Measurements from ENCODE around the gene PEAK1. TPM values are rescaled to one million over a fixed set of nuclear protein-coding genes. Genes with fewer than 3 reads are reported as not detected.

The PEAK1 gene
- total RNA-seq, 2 experiments from 2014 or later, result 9.2 to 11.0 TPM

GRCh38 chr15:77135181-77135580, 284.7 kb downstream of the PEAK1 start:
- H3K9me3 Mint-ChIP-seq, result peaks cover 7% of the 10 kb centered on the region
- peaks cover 39% of the 10 kb centered on the region for H3K36me3 Mint-ChIP-seq (ENCODE audit: low read depth)
- POLR2A ChIA-PET, result no interaction called here
- DNase-seq (no peak), ATAC-seq (ENCODE audit: poor library complexity) (no peak)
- H3K27ac Mint-ChIP-seq, result no peak overlapping the region
- H3K4me3 ChIP-seq (ENCODE audit: low read length), result no peak overlapping the region
- no peaks in the 10 kb centered on the region for H3K27me3 Mint-ChIP-seq
- H3K27me3 ChIP-seq (ENCODE audit: control insufficient read depth in 1 of 2, insufficient read depth in 2 of 2, low read length in 2 of 2), result no peaks in the 10 kb centered on the region
- no peaks in the 10 kb centered on the region for H3K36me3 ChIP-seq (ENCODE audit: insufficient read depth, low read length)
- H3K27ac ChIP-seq (ENCODE audit: low read depth in 1 of 2, low read length in 2 of 2), result no peak overlapping the region
- CTCF ChIA-PET, result no interaction called here
- no peak overlapping the region for H3K4me3 Mint-ChIP-seq
- no peak for TF ChIP-seq CTCF (IDR thresholded peaks at IDR 0.05)
- H3K4me1 ChIP-seq (ENCODE audit: insufficient read depth, low read length), result no peaks in the 10 kb centered on the region
- intact Hi-C loops (cut with DNase I, micrococcal nuclease), result no loop called here
- no peaks in the 10 kb centered on the region for H3K4me1 Mint-ChIP-seq (ENCODE audit: low read depth)
- peaks cover 2 to 7% of the 10 kb centered on the region in 2 experiments for H3K9me3 ChIP-seq (ENCODE audit: control insufficient read depth in 1 of 2, insufficient read depth in 1 of 2, low read length in 2 of 2)

GRCh38 chr15:77130315-77130930, 289.5 kb downstream of the PEAK1 start:
- no peak overlapping the region for H3K4me3 Mint-ChIP-seq
- ChIA-PET CTCF (no interaction called here), POLR2A (no interaction called here)
- Histone ChIP-seq H3K4me3 (ENCODE audit: low read length) (no peak overlapping the region), H3K36me3 (ENCODE audit: insufficient read depth, low read length) (no peaks in the 10 kb centered on the region), H3K4me1 (ENCODE audit: insufficient read depth, low read length) (no peaks in the 10 kb centered on the region), H3K27me3 (ENCODE audit: control insufficient read depth in 1 of 2, insufficient read depth in 2 of 2, low read length in 2 of 2) (no peaks in the 10 kb centered on the region), H3K9me3 (ENCODE audit: control insufficient read depth in 1 of 2, insufficient read depth in 1 of 2, low read length in 2 of 2) (no peaks in the 10 kb centered on the region), H3K27ac (ENCODE audit: low read depth in 1 of 2, low read length in 2 of 2) (no peak overlapping the region)
- no peak for TF ChIP-seq CTCF (IDR thresholded peaks at IDR 0.05)
- no peaks in the 10 kb centered on the region for H3K27me3 Mint-ChIP-seq
- DNase-seq (no peak), ATAC-seq (ENCODE audit: poor library complexity) (no peak)
- H3K27ac Mint-ChIP-seq, result no peak overlapping the region
- H3K4me1 Mint-ChIP-seq (ENCODE audit: low read depth), result no peaks in the 10 kb centered on the region
- H3K9me3 Mint-ChIP-seq, result no peaks in the 10 kb centered on the region
- peaks cover 16% of the 10 kb centered on the region for H3K36me3 Mint-ChIP-seq (ENCODE audit: low read depth)
- intact Hi-C loops (cut with DNase I, micrococcal nuclease), result no loop called here

GRCh38 chr15:77127626-77128025, 292.3 kb downstream of the PEAK1 start:
- Histone ChIP-seq H3K27me3 (ENCODE audit: control insufficient read depth in 1 of 2, insufficient read depth in 2 of 2, low read length in 2 of 2) (no peaks in the 10 kb centered on the region), H3K36me3 (ENCODE audit: insufficient read depth, low read length) (no peaks in the 10 kb centered on the region), H3K9me3 (ENCODE audit: control insufficient read depth in 1 of 2, insufficient read depth in 1 of 2, low read length in 2 of 2) (no peaks in the 10 kb centered on the region), H3K4me3 (ENCODE audit: low read length) (no peak overlapping the region), H3K27ac (ENCODE audit: low read depth in 1 of 2, low read length in 2 of 2) (no peak overlapping the region), H3K4me1 (ENCODE audit: insufficient read depth, low read length) (no peaks in the 10 kb centered on the region)
- Mint-ChIP-seq H3K4me3 (no peak overlapping the region), H3K4me1 (ENCODE audit: low read depth) (no peaks in the 10 kb centered on the region), H3K36me3 (ENCODE audit: low read depth) (peaks cover 7% of the 10 kb centered on the region), H3K9me3 (no peaks in the 10 kb centered on the region), H3K27me3 (no peaks in the 10 kb centered on the region), H3K27ac (no peak overlapping the region)
- ChIA-PET POLR2A (no interaction called here), CTCF (no interaction called here)
- DNase-seq (no peak), ATAC-seq (ENCODE audit: poor library complexity) (no peak)
- no peak for TF ChIP-seq CTCF (IDR thresholded peaks at IDR 0.05)
- intact Hi-C loops (cut with DNase I, micrococcal nuclease), result no loop called here

All from CD4-positive, alpha-beta T cell (primary cell).